Small intestine (tissue), 7 donors: Measurements from ENCODE around the gene CNDP2. TPM values are rescaled to one million over a fixed set of nuclear protein-coding genes. Genes with fewer than 3 reads are reported as not detected.

Experiments
- DNase-seq, 2 donors: peaks; one replicate each; pipeline versions ENCODE4 v3.0.0 to v3.0.0-alpha.2; 2013
- FAIRE-seq: peaks from 2 replicates; lab custom pipeline; 2012; peaks lifted over from hg19 to GRCh38; lab: Jason Lieb, UNC
- H3K27ac ChIP-seq, 3 donors: one replicate each; pipeline ENCODE4 v1.5.1; 2013; ENCODE audit warnings: low read length in 2 of 3, mild to moderate bottlenecking in 2 of 3, control low read depth in 1 of 3, inconsistent platforms in 1 of 3, low read depth in 1 of 3, moderate library complexity in 1 of 3
- H3K27me3 ChIP-seq, 3 donors: one replicate each; pipeline ENCODE4 v1.6.1; 2013; ENCODE audit warnings: low read length in 3 of 3, inconsistent platforms in 1 of 3; ENCODE audit not compliant: control insufficient read depth in 3 of 3, insufficient read depth in 3 of 3
- H3K36me3 ChIP-seq, 3 donors: one replicate each; pipeline ENCODE4 v1.6.1; 2013; ENCODE audit warnings: low read length in 3 of 3, inconsistent platforms in 1 of 3, low read depth in 1 of 3, mild to moderate bottlenecking in 1 of 3, moderate library complexity in 1 of 3; ENCODE audit not compliant: control insufficient read depth in 3 of 3, insufficient read depth in 2 of 3
- H3K4me1 ChIP-seq, 3 donors: one replicate each; pipeline ENCODE4 v1.6.1; 2013; ENCODE audit warnings: low read length in 2 of 3, inconsistent platforms in 1 of 3, low read depth in 1 of 3, mild to moderate bottlenecking in 1 of 3, moderate library complexity in 1 of 3; ENCODE audit not compliant: control insufficient read depth in 3 of 3, insufficient read depth in 2 of 3
- H3K4me3 ChIP-seq, 3 donors: one replicate each; pipeline ENCODE4 v1.5.1; 2013; ENCODE audit warnings: low read length in 3 of 3, control low read depth in 1 of 3, inconsistent platforms in 1 of 3, low read depth in 1 of 3, mild to moderate bottlenecking in 1 of 3, moderate library complexity in 1 of 3
- H3K9me3 ChIP-seq, 2 donors: one replicate each; pipeline ENCODE4 v1.6.1; 2013; ENCODE audit warnings: low read depth in 1 of 2, low read length in 1 of 2; ENCODE audit not compliant: control insufficient read depth in 2 of 2, insufficient read depth in 1 of 2
- WGBS, 3 donors: extraction: QIAGEN DNeasy Blood & Tissue Kit; methylation state at CpG; one replicate each; pipeline ENCODE4 v1.1.7; 2013; 5-methylcytosine and 5-hydroxymethylcytosine counted together
- polyA plus RNA-seq, 4 donors: library from polyadenylated mRNA; stranded (reverse) in 3 of 4; unstranded in 1 of 4; fragments of 200-250 nt in 3 of 4; fragments of 120-200 nt in 1 of 4; gene quantifications; one replicate each; pipeline versions ENCODE4 v1.2.1 to v1.2.3, GENCODE V29; 2013
- donor health status: healthy with polysubstance abuse.
- donor health status: control.
- donor health status: control.
- donor health status: Bipolar disorder and iron deficiency.
- donor health status: healthy.

CNDP2 gene
- polyA plus RNA-seq, 4 donors: 215 to 423 (median 327) TPM

DNA sequence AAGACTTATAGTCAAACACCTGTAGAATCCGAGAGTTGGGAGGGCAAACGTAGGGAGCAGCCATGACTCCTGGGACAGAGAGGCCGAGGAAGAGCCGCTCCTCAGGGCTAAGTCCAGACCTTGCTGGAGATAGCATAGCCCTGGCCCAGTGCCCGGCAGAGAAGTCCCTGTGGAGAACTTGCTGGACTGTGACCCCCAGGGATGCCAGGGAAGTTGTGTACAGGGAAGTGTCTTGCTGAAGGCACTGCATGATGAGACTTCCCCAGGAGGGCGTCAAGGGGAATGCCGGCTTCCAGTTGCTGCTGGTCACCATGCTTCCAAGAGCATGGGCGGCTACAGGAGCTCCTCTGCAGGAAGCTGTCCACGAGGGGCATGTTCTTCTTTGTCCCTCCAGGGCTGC lies 29.6 kb downstream of the CNDP2 start:
- Histone ChIP-seq H3K36me3 (peaks cover 0 to 23% (median 0%) of the 10 kb centered on the region in 3 donors), H3K4me3 (no peak overlapping the region), H3K9me3 (no peaks in the 10 kb centered on the region), H3K27ac (peak overlapping the region; percentile 67 to 88 (median 76)), H3K27me3 (no peaks in the 10 kb centered on the region), H3K4me1 (peaks cover 2 to 20% (median 11%) of the 10 kb centered on the region in 3 donors)
- DNase-seq: peak; percentile 92 to 99
- no peak for FAIRE-seq
- WGBS, 3 donors: 21 to 63% (median 40%) methylated on average over 9 of the region's 9 CpGs

DNA sequence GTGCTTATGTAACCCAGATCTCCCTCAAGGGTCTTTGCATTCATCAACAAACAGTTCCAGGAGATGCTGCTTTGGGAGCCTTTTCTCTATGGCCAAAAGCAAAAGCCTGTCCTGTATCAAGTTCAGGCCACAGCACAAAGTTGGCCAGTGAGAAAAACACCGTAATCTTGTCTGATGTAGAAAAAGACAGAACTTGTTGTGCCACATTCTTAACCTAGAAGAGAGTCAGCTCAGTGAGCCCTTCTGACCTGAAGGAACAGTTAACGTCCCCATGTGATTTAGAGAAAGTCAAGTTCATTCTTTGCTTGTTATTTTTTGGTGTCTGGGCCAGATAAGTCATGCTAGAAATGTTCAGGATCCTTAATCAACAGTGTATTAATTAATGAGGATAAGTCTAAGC lies 30.3 kb downstream of the CNDP2 start:
- FAIRE-seq (no peak), DNase-seq (peak; percentile 42)
- WGBS, 3 donors: 26 to 60% (median 30%) methylated on average over 2 of the region's 2 CpGs
- no peak overlapping the region for H3K4me3 ChIP-seq
- H3K4me1 ChIP-seq: peaks cover 2 to 20% (median 11%) of the 10 kb centered on the region in 3 donors
- H3K9me3 ChIP-seq: no peaks in the 10 kb centered on the region
- no peaks in the 10 kb centered on the region for H3K27me3 ChIP-seq
- H3K27ac ChIP-seq: peak overlapping the region; percentile 60 to 76 (median 67)
- peaks cover 0 to 16% (median 0%) of the 10 kb centered on the region in 3 donors for H3K36me3 ChIP-seq

DNA sequence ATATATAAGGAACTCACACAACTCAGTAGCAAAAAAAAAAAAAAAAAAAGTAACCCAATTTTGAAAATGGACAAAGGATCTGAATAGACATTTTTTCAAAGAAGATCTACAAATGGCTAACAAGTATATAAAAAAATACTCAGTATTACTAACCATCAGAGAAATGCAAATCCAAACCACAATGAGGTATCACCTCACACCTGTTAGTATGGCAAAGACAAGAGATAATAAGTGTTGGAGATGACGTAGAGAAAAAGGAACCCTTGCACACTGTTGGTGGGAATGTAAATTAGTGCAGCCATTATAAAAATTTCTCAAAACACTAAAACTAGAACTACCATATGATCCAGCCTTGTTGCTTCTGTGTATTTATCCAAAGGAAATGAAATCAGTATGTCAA lies 32.3 kb downstream of the CNDP2 start:
- Histone ChIP-seq H3K36me3 (peaks cover 0 to 2% (median 0%) of the 10 kb centered on the region in 3 donors), H3K4me1 (peaks cover 2 to 25% (median 11%) of the 10 kb centered on the region in 3 donors), H3K27me3 (no peaks in the 10 kb centered on the region), H3K27ac (no peak overlapping the region), H3K4me3 (no peak overlapping the region), H3K9me3 (no peaks in the 10 kb centered on the region)
- FAIRE-seq: no peak
- DNase-seq: no peak
- 71 to 84% (median 83%) methylated on average over 1 of the region's 1 CpG for WGBS, 3 donors

DNA sequence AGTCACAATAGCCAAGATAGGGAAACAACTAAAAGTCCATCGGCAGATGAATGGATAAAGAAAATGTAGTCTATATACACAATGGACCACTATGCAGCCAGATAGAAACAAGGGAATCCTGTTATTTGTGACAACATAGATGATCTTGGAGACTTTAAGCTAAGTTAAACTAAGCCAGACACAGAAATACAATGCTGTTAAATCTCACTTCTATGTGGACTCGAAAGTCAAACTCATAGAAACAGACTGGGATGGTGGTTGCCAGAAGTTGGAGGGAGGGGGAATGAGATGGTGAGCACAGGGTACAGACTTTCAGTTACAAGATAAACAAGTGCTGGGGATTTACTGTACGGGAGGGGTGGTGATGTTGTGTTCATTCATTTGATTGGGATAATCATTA lies 32.8 kb downstream of the CNDP2 start:
- Histone ChIP-seq H3K4me1 (peaks cover 2 to 23% (median 9%) of the 10 kb centered on the region in 3 donors), H3K9me3 (no peaks in the 10 kb centered on the region), H3K27me3 (no peaks in the 10 kb centered on the region), H3K4me3 (no peak overlapping the region), H3K36me3 (peaks cover 0 to 2% (median 0%) of the 10 kb centered on the region in 3 donors), H3K27ac (no peak overlapping the region)
- DNase-seq: no peak
- no peak for FAIRE-seq
- 43 to 67% (median 67%) methylated on average over 3 of the region's 3 CpGs for WGBS, 3 donors

DNA sequence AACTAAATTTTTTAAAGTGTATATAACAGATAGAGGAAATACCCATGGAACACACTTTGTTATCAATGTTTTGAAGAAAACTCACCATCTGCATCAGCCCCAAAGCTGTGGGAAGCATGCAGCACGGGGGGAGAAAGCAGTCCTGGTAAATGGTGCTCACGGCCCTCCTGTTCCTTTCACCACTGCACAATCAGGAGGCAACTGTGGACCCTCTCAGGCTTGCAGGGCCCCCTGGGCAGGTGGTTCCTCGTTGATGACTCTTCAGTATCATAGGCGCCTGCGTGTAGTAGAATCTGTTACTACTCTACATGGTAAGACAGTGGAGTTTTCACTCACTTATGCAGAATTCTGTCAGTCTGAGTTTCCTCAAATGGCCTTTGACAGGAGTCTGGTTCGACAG lies 33.2 kb downstream of the CNDP2 start:
- WGBS, 3 donors: 74 to 82% (median 81%) methylated on average over 6 of the region's 6 CpGs
- FAIRE-seq (no peak), DNase-seq (no peak)
- H3K36me3 ChIP-seq: no peaks in the 10 kb centered on the region
- H3K4me1 ChIP-seq: peaks cover 0 to 21% (median 8%) of the 10 kb centered on the region in 3 donors
- no peak overlapping the region for H3K27ac ChIP-seq
- H3K4me3 ChIP-seq: no peak overlapping the region
- no peaks in the 10 kb centered on the region for H3K27me3 ChIP-seq
- H3K9me3 ChIP-seq: no peaks in the 10 kb centered on the region

DNA sequence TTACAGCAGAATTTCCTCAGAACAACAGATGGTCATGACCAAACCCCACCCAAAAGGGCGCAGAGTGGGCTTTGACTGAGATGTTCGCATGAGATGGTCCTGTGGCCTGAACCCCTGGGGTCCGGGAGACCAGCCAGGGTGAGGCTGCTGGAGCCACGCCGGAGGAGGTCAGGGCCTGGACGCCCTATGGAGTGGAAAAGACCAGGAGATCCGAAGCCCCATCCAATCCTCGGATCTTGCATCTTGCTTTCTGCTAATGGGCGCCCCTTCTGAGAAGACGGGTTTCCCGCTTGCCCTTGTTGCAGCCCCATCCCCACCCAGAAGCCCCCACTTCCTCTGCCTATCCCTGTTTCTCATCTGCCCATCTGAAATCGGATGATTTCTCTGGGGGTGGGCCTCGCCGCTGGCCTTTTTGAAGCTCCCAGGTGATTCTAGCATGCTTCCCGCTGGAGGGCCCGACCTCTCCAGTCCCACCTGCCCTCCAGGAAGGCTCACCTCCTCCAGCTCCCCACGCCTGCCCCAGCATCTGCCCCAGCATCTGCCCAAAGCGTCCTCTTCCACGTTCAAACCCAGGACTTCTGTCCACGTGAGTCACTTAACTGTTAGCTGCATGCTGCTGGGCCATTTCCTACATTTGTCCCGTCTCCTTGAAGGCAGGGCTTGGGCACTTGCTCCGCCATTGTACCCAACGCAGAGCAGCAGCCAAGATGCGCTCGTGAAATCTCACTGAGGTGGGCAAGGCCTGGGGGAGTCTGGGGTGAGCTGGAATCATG lies 33.8 kb downstream of the CNDP2 start:
- no peaks in the 10 kb centered on the region for H3K9me3 ChIP-seq
- DNase-seq (no peak), FAIRE-seq (no peak)
- H3K27me3 ChIP-seq: no peaks in the 10 kb centered on the region
- peaks cover 0 to 21% (median 8%) of the 10 kb centered on the region in 3 donors for H3K4me1 ChIP-seq
- WGBS, 3 donors: 91 to 94% (median 93%) methylated on average over 25 of the region's 25 CpGs
- H3K4me3 ChIP-seq: no peak overlapping the region
- H3K36me3 ChIP-seq: no peaks in the 10 kb centered on the region
- no peak overlapping the region for H3K27ac ChIP-seq

DNA sequence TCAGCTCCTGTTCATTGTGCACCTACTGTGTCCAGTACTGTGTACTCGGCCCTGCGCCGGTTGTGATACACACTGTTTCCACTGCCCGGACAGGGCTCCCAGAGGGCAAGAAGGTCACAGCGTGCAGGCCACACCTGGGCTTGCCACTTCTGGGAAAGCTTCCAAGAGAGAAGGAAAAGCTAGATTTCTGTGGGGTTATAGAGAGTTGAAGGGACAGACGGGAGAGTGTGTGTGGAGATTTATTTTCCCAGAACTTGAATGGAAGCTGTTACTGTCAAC lies 34.4 kb downstream of the CNDP2 start:
- Histone ChIP-seq H3K27ac (no peak overlapping the region), H3K4me3 (no peak overlapping the region), H3K36me3 (no peaks in the 10 kb centered on the region), H3K9me3 (no peaks in the 10 kb centered on the region), H3K27me3 (no peaks in the 10 kb centered on the region), H3K4me1 (peaks cover 0 to 20% (median 8%) of the 10 kb centered on the region in 3 donors)
- FAIRE-seq (no peak), DNase-seq (peak in 1 of 2 donors; percentile 44)
- WGBS, 3 donors: 29 to 69% (median 38%) methylated on average over 6 of the region's 6 CpGs

DNA sequence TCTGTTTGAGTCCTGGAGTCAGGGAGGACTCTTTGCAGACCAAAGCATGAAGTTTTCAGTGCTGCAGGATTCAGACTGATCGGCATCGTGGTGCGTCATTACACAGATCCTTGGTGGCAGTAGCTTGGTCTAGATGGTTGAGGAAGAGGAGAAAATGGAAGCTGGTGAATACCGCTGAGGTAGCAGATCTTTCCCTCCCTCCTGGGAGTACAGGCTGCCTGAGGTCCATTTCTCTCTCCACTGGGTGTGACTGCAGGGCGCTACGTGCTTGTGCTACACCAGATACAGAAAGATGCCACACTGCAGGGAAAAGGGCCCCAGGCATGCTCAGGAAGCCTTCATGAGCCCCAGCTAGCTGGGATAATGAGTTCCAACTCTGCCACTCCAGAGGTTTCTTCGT lies 34.9 kb downstream of the CNDP2 start:
- WGBS, 3 donors: 81 to 90% (median 89%) methylated on average over 7 of the region's 7 CpGs
- Histone ChIP-seq H3K36me3 (no peaks in the 10 kb centered on the region), H3K27me3 (no peaks in the 10 kb centered on the region), H3K4me1 (peaks cover 0 to 17% (median 6%) of the 10 kb centered on the region in 3 donors), H3K9me3 (no peaks in the 10 kb centered on the region), H3K27ac (no peak overlapping the region), H3K4me3 (no peak overlapping the region)
- DNase-seq: no peak
- no peak for FAIRE-seq
